Gastroesophageal sphincter (tissue), 3 donors: Measurements from ENCODE around the gene KDM4C.

Source experiments
- POLR2A ChIP-seq, 2 donors: fragments of 450-650 bp; IDR thresholded peaks; one replicate each; pipeline ENCODE4 v1.6.1; 2017; ENCODE audit warnings: antibody characterized with exemption in 2 of 2, mild to moderate bottlenecking in 2 of 2, moderate library complexity in 1 of 2
- POLR2AphosphoS5 ChIP-seq: sonication (generic); formaldehyde crosslinking; IDR thresholded peaks from one replicate; pipeline ENCODE4 v1.6.1; 2017; ENCODE audit warnings: antibody characterized with exemption
- TF ChIP-seq, protein P1 (sequence below), 4 experiments: fragments of 200-600 bp in 2 of 4; fragments of 450-650 bp in 2 of 4; sonication (generic) in 1 of 4; IDR thresholded peaks; one replicate each; pipeline ENCODE4 v1.5.1; 2017 to 2019; ENCODE audit warnings: antibody characterized with exemption in 4 of 4, mild to moderate bottlenecking in 2 of 4, moderate library complexity in 2 of 4

DNA sequence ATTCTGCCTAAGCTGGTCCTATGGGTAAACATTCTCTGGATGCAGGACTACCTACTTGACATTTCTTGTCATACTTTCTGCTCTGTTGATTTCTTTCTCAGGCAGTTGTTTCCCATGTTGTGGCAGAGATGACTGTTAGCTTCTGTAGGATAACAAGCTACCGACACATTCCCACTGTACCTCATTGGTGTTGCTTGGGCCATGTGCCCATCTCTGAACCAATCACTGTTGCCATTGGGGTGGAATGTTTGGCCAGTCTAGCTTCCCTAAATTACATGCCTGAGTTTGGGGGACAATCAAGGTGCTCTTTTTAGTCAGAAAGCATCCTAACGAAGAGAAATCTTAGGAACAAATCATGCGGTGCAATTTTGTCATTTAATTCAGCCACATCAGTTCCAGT is 212.0 kb downstream of the KDM4C start:
- TF ChIP-seq POLR2A (IDR thresholded peaks at IDR 0.05), result no peak
- TF ChIP-seq, protein P1, sequence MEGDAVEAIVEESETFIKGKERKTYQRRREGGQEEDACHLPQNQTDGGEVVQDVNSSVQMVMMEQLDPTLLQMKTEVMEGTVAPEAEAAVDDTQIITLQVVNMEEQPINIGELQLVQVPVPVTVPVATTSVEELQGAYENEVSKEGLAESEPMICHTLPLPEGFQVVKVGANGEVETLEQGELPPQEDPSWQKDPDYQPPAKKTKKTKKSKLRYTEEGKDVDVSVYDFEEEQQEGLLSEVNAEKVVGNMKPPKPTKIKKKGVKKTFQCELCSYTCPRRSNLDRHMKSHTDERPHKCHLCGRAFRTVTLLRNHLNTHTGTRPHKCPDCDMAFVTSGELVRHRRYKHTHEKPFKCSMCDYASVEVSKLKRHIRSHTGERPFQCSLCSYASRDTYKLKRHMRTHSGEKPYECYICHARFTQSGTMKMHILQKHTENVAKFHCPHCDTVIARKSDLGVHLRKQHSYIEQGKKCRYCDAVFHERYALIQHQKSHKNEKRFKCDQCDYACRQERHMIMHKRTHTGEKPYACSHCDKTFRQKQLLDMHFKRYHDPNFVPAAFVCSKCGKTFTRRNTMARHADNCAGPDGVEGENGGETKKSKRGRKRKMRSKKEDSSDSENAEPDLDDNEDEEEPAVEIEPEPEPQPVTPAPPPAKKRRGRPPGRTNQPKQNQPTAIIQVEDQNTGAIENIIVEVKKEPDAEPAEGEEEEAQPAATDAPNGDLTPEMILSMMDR (IDR thresholded peaks at IDR 0.05), result no peak
- no peak for TF ChIP-seq POLR2AphosphoS5
